DND-41 (cell line): ENCODE data around the gene XXYLT1.

Experiments used
- ATAC-seq: fragments of 200-7000 bp; cut with Tn5 transposase; 3 replicates; pipeline ENCODE4 v1.9.1; 2021; ENCODE audit warnings: low read depth; ENCODE audit not compliant: insufficient read depth
- DNase-seq: peaks from one replicate; pipeline ENCODE4 v3.0.0-alpha.2; 2020
- H2AFZ ChIP-seq: 2 replicates; pipeline ENCODE4 v1.6.0; 2012; ENCODE audit warnings: low read depth, low read length
- H3K27ac ChIP-seq: 2 replicates; pipeline ENCODE4 v1.5.1; 2012; ENCODE audit warnings: low read length, inconsistent platforms
- H3K27me3 ChIP-seq: fragments of 200-600 bp; sonication (generic); 2 replicates; pipeline ENCODE4 v1.6.0; 2012; ENCODE audit warnings: low read length, mild to moderate bottlenecking, inconsistent platforms; ENCODE audit not compliant: insufficient read depth, poor library complexity
- H3K36me3 ChIP-seq: 2 replicates; pipeline ENCODE4 v1.5.1; 2012; ENCODE audit warnings: low read length, inconsistent platforms; ENCODE audit not compliant: insufficient read depth
- H3K4me1 ChIP-seq: 2 replicates; pipeline ENCODE4 v1.5.1; 2012; ENCODE audit warnings: mild to moderate bottlenecking, low read length; ENCODE audit not compliant: insufficient read depth
- H3K4me2 ChIP-seq: 2 replicates; pipeline ENCODE4 v1.6.0; 2012; ENCODE audit warnings: mild to moderate bottlenecking, moderate library complexity, low read length, inconsistent platforms; ENCODE audit not compliant: insufficient read depth
- H3K4me3 ChIP-seq, 2 experiments: fragments of 200-600 bp in 1 of 2; shearing (Covaris generic) in 1 of 2; 2 replicates each; pipeline ENCODE4 v1.5.1; 2012 to 2016; ENCODE audit warnings: inconsistent platforms in 2 of 2, low read length in 2 of 2, mild to moderate bottlenecking in 2 of 2, low read depth in 1 of 2, moderate library complexity in 1 of 2
- H3K79me2 ChIP-seq: 2 replicates; pipeline ENCODE4 v1.6.0; 2012; ENCODE audit warnings: low read length, inconsistent platforms; ENCODE audit not compliant: insufficient read depth
- H3K9ac ChIP-seq: 2 replicates; pipeline ENCODE4 v1.6.0; 2012; ENCODE audit warnings: low read depth, mild to moderate bottlenecking, inconsistent platforms, low read length, moderate library complexity
- H3K9me3 ChIP-seq: 2 replicates; pipeline ENCODE4 v1.5.1; 2012; ENCODE audit warnings: low read length, moderate library complexity, mild to moderate bottlenecking, inconsistent platforms; ENCODE audit not compliant: insufficient read depth, severe bottlenecking
- H4K20me1 ChIP-seq: 2 replicates; pipeline ENCODE4 v1.6.0; 2012; ENCODE audit warnings: low read length; ENCODE audit not compliant: insufficient read depth
- EZH2 ChIP-seq: IDR thresholded peaks from 3 replicates; pipeline ENCODE4 v1.6.1; 2012; ENCODE audit warnings: borderline replicate concordance, low read depth, mild to moderate bottlenecking, moderate library complexity, low read length, inconsistent platforms; ENCODE audit not compliant: severe bottlenecking
- TF ChIP-seq, protein P1 (sequence below): IDR thresholded peaks from 2 replicates; pipeline ENCODE4 v1.5.1; 2012; ENCODE audit warnings: borderline replicate concordance, low read length, moderate library complexity, mild to moderate bottlenecking; ENCODE audit not compliant: poor library complexity, severe bottlenecking; ENCODE audit errors: extremely low read depth

XXYLT1 gene

DNA sequence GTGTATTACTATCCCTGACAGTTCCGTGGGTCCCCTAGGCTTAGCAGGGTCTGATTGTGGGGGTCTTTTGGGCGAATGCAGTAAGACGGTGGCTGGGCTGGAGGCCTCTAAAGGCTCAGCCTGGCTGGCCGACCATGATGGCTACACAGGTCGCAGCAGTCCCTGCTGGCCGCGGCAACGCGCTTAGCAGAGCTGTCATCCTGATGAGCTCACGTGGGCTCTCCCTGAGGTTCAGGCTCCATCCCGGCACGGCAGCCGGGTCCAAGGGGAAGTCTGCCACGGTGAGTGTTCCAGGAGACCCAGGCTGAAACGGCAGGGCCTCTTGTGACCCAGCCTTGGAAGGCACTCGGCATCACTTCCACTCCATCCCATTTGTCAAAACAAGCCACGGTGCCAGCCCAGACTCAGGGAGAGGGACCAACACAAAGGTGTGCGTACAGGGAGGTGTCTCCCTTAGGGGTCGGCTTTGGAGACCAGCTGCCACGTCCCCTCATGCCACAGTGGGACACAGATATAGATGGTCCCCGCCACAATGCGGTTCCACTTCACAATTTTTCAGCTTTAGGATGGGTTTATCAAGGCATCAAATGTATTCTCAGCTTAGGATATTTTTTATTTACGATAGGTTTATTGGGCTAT lies 101.8 kb downstream of the XXYLT1 start:
- Histone ChIP-seq H3K27me3 (no peaks in the 10 kb centered on the region), H3K27ac (no peak overlapping the region), H2AFZ (no peak overlapping the region), H3K9me3 (no peaks in the 10 kb centered on the region), H3K4me3 (no peak overlapping the region), H3K4me2 (no peak overlapping the region), H3K79me2 (no peaks in the 10 kb centered on the region), H3K4me1 (no peaks in the 10 kb centered on the region), H3K9ac (no peak overlapping the region), H3K36me3 (no peaks in the 10 kb centered on the region), H4K20me1 (peaks cover 22% of the 10 kb centered on the region; the same call in 1 of the 2 replicates)
- DNase-seq (no peak), ATAC-seq (no peak)
- TF ChIP-seq EZH2 = no peak
- TF ChIP-seq, protein P1, sequence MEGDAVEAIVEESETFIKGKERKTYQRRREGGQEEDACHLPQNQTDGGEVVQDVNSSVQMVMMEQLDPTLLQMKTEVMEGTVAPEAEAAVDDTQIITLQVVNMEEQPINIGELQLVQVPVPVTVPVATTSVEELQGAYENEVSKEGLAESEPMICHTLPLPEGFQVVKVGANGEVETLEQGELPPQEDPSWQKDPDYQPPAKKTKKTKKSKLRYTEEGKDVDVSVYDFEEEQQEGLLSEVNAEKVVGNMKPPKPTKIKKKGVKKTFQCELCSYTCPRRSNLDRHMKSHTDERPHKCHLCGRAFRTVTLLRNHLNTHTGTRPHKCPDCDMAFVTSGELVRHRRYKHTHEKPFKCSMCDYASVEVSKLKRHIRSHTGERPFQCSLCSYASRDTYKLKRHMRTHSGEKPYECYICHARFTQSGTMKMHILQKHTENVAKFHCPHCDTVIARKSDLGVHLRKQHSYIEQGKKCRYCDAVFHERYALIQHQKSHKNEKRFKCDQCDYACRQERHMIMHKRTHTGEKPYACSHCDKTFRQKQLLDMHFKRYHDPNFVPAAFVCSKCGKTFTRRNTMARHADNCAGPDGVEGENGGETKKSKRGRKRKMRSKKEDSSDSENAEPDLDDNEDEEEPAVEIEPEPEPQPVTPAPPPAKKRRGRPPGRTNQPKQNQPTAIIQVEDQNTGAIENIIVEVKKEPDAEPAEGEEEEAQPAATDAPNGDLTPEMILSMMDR = no peak

GRCh38 chr3:195168009-195168762 lies 102.8 kb downstream of the XXYLT1 start:
- Histone ChIP-seq H3K9ac (no peak overlapping the region), H3K9me3 (no peaks in the 10 kb centered on the region), H3K79me2 (no peaks in the 10 kb centered on the region), H3K27ac (no peak overlapping the region), H2AFZ (no peak overlapping the region), H4K20me1 (peaks cover 21% of the 10 kb centered on the region; the same call in 1 of the 2 replicates), H3K4me3 (no peak overlapping the region), H3K4me2 (no peak overlapping the region), H3K36me3 (no peaks in the 10 kb centered on the region), H3K27me3 (no peaks in the 10 kb centered on the region), H3K4me1 (no peaks in the 10 kb centered on the region)
- no peak for TF ChIP-seq EZH2
- TF ChIP-seq, protein P1 = no peak
- ATAC-seq (no peak), DNase-seq (no peak)

- Histone ChIP-seq H3K4me3 (no peak overlapping the region), H3K79me2 (no peaks in the 10 kb centered on the region), H3K27me3 (no peaks in the 10 kb centered on the region), H3K27ac (no peak overlapping the region), H3K9me3 (no peaks in the 10 kb centered on the region), H3K36me3 (no peaks in the 10 kb centered on the region), H3K4me2 (no peak overlapping the region), H3K9ac (no peak overlapping the region), H4K20me1 (peaks cover 11% of the 10 kb centered on the region; the same call in 1 of the 2 replicates), H2AFZ (no peak overlapping the region), H3K4me1 (no peaks in the 10 kb centered on the region)
- DNase-seq = no peak
- no peak for ATAC-seq
- TF ChIP-seq EZH2 = no peak
- TF ChIP-seq, protein P1 = no peak
Measured at GRCh38 chr3:195165790-195166189, 105.2 kb downstream of the XXYLT1 start.
